Measurements from ENCODE around the gene PRPF38B.

PRPF38B gene

DNA sequence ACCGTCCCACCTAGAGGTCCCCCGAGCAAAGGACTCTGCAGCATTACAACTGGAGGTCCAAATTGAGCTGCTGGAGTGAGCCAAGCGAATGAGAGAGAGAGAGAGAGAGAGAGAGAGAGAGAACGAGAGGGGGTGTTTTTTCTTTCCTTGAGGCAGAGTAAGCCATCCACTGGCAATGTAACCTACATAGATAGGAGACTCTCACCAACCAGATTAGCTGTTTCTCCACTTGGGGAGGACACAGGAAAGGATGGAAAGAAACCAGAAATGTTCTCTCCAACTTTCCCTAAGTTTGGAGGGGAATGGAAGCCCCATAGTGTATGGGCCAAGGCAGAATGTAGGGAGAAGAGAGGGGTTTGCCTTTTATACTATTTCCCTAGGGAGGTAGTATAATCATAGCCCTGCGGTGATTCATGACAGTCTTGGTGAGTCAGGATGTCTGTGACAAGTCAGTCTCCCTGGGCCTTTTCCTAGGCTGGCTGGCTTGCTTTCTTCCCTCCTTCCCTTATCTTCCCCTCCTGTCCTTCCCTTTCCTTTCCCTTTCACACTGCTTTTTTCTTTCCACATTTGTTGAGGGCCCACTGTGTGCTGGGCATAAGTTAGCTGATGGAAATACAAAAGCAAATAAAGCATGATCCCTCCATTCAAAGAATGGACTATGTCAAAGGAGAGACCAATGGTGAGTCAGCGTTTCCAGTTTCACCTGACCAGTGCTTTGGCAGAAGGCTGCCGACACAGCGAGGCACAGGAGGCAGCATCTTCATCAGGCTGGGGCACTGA lies 27.7 kb downstream of the PRPF38B start:
- FAIRE-seq: no peak

DNA sequence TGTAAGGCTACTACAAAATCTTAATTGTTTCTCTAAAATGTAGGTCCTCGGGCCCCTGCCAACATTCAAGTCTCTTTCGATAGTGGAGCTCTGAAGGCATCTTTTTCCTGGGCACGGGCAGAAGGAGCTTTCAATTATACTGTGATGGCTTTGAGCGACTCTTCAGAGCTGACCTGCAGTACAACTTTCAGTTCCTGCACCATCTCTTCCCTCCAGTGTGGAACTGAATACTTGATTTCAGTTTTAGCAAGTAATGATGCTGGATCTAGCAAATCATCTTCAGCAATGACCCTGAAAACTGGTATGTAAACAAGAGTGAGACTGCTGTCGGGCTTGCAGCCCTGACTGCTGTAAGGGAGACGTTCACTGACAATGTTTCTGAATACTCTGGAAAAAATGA lies 30.2 kb downstream of the PRPF38B start:
- FAIRE-seq: no peak

DNA sequence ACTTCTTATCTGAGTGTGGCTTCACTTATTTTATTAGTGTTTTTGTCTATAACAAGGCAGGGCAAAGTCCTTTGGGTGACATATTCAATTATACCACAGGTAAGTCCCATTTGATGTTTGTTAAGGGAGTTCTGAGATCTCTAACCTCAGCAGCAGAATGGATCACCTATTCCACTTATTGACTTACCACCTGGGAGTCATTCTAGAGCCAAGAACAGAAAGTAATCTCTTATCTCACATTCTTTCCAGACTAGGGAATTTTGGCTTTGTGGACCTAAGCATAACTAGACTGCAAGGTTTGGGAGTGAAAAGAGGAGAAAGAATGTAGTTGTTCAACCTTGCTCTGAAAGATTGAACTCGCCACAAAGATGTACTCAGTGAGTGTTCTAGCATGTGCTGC lies 33.8 kb downstream of the PRPF38B start:
- FAIRE-seq: no peak

DNA sequence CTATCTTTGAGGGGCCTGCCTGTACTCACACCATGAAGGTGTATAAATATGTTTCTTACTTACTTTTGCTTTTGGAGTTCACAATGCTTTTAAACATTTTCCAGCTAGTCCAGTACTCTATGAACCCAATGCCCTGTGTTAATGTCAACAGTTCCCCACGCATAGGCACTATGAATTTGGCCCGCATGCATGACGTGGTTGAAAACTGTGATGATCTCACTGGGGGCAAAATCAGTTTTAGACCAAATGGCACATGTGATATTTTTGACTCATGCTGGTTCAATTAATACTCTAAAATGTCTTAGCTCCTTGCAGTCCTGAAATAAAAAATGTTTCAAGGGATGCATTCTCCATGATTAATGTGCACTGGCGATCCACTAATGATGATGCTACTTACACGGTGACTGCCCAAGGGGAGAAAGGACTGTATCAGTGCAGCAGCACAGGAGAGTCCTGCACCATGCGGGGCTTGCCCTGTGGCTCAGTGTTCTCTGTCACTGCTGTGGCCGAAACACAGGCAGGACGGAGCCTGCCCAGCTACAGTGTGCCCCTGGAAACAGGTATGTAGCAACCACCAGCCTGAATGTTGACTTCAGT lies 36.3 kb downstream of the PRPF38B start:
- no peak for FAIRE-seq

DNA sequence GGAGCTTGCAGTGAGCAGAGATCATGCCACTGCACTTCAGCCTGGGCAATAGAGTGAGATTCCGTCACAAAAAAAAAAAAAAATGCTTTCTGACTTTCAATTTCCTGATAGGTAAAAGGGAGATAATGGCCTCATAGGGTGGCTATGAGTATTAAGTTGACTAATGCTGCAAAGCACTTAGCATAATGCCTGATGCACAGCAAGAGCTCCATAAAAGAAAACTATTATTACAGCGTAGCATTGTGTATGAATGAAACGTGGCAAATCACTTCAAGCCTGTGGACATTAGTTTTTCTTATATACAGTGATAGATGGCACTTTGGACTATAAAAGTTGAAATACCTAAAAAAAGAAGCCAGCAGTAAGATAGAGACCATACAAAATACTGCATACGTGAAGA lies 37.4 kb downstream of the PRPF38B start:
- no peak for FAIRE-seq

DNA sequence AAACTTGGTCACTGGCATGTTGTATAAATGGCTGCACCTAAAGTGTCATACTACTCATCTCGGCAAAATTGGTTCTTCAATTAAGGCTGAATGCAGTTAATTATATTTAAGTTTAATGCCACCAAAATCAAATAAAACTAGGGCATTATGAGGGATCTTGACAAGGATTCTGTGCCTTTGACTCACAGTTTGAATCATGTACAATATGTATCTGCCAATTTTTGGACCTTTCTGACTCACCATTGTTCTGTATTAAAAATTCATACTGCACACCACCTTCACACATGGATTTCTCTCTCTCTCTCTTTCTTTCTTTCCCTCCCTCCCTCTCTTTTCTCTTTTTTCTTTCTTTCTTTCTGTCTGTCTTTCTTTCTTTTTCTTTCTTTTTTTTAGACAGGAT lies 40.3 kb downstream of the PRPF38B start:
- no peak for FAIRE-seq

DNA sequence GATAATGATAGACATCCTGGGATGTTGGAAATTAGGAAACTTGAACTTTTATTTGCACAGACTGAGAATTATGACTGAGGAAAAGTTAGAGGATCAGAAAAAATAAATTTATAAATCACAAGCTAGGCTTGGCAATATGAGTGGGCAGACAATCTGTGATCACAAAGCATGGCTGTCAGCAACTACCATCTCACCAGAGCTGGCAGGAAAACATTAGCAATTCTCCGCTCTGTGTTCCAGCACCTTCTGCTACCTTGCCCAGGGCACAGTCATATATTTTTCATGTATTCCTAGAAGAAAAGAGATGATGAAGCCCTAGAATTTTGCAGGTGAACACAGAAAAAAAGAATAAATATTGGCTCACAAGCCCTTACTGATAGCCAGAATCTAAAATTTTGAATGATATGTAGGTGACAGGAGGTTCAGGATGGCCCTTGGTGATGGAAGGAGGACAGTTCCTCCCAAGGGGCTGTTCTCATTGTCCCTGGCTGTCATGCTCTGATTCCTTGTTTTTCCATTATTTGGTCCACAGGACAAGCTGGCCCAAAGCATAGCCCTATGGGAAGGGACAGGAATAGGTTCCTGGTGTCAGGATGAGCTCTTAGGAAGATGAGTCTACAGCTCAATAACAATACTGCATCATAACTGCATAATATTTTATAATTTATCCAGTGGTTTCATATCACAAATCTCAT lies 42.2 kb downstream of the PRPF38B start:
- no peak for FAIRE-seq

DNA sequence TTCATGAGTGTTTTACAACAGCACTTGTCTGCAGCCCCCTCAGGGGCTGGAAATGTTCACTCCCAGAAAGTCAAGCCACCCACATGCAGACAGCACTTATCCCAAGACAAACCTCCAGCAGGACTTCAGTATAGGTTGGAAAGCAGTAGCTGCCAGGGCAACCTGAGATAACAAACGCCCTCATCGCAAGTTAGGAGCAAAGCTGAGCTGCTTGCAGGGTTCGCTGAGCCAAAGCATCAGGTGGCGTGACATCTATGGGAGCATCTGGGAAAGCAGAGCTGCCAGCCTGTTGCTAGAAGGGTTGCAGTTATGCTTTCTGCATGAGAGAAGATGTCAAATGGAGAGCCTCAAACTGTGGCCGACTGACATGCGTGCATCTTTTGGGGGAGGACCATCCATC lies 50.1 kb downstream of the PRPF38B start:
- no peak for FAIRE-seq

DNA sequence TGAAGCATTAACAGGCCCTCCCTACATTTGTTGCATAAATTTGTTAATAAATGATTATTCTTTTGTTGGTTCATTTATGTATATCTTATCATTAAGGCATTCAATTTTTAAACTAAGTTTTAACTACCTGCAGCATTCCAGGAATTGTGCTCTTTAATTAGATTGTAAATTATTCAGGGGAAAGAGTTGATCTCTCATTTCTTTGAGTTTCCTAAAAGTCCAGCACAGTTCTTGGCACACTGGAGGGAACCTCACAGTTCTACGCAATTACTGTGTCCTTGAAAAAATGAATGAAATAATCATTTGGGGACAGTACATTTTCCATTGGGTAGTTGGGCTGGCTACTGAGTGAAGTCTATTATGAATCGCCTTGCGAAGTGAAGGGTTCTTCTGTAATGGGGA lies 53.9 kb downstream of the PRPF38B start:
- FAIRE-seq: no peak

DNA sequence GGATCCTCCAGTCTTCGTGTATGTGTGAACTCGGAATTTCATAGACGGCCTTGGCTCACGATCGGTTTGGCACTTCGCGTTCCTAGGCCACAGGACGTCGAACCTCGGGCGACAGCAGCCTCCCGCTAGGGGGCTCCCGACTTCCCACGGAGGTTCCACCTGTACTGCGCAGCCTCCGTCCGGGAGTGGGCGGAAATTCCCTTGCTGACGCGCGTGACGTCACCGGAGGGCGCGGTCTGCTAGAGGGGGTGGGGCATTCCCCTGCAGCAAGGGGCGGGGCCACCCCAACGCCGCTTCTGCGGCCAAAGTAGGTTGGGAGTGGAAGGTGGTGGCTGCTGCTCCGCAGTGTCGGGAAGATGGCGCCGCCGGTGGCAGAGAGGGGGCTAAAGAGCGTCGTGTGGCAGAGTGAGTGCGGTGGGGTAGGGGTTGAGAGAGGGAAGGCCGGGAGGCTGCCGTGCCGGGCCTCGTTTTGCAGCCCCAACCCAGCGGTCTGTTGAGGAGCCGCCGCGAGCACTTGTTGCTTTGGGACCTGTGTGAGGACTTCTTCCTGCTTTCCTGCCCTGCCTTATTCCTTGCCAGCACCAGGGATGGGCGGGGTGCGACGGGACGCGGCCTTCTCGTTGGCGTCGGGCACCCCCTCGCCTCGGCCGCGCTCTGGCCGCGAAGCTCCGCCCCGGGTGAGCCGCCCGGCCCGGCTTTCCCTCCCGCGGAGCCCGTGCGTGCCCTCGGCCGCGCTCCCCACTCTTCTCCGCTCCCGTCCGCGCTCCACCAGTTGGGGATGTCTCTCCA lies 54.5 kb downstream of the PRPF38B start, which contains the start of gene STXBP3:
TSS of gene STXBP3 (plus strand) at position 293 of the 789 bp plus-strand sequence. CDS start at position 357, 64 bp downstream.
- no peak for FAIRE-seq

DNA sequence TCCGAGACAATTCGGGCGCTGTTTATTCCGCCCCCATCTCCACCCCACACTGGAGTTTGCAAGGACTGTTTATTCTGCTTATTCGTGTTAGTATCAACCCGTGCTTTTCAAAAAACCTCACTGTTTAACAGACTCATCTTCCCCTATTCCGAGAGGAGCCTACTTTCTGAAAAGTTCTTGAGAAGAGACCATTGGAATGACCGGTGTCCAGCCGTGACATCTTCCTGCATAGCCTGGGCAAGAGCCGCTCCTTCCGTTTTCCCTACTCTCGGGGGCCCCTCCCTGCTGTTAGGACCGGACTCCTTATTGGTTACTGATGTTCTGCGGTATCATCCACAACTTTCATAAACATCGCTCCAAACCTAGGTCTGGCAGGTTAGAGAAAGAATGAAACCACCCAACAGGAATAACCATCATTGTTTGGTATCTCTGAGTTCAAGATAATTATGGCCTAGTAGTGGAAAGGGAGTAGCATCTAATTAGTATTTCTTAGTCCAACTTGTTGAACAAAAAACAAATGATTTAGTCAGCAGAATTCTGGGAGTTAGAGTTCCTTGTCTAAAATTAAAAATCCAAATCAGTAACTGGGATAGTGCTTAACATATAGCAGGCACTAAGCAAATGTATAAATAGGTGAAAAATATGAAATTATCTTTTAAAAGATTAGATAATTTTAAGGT lies 55.2 kb downstream of the PRPF38B start:
- no peak for FAIRE-seq

DNA sequence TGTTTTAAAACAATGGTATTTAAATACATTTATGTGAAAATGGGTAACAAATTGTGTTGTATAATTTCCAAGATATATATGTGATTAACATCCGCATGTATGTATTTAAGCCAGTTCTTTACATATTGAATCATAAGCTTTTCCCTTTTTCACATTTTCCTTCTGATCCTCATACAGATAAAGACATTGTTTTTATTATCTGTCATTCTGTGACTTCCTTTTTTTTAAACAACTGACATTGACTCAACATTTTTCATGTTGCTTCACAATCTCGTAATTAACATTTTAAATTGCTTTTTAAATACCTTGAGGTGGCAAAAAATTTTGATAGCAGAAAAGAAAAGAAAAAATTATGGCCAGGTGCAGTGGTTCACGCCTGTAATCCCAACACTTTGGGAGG lies 55.8 kb downstream of the PRPF38B start:
- FAIRE-seq: peak; percentile 13

DNA sequence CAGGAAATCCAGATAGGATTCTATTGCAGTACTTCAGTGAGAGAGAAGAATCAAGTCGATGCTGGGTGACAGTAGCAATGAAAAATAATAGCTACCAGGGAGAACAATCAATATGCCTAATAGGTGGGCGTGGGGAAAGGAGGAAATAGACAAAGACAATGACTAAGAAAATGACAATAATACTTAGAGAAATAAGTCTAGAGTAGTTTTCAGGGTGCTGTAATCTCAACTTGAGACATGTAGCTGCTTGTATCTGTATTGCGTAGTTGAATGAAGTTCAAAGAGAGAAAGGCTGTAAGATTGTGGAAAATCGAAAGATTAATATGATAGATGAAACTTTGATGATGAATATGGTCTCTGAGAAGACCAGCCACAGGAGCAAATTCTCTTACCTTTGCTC lies 57.0 kb downstream of the PRPF38B start:
- FAIRE-seq: no peak

DNA sequence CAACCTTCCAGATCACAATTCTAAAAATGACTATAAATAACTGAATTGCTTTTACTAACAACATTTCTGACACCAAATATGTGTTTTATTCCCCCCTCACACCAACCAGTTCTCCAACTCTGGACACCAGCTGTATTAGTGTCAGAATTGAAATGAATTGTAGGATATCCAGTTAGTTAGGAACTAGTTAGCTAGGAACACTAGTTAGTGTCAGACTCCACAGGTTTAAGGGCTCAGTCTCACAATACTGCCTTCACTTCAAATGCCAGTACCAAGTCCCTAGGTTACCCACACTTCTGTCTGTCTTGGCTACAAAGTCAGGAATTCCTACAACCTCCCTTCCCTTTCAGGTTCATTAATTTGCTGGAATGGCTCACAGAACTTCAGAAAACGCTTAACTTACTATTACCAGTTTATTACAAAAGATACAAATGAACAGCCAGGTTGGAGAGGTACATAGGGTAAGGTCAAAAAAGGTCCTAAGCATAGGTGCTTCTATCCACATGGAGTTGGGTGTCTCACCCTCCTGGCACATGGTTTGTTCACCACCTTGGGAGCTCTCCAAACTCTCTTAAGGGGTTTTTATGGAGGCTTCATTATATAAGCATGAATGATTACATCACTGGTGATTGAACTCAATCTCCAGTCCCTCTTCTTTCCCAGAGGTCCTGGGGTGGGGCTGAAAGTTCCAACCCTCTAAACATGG lies 58.5 kb downstream of the PRPF38B start:
- no peak for FAIRE-seq

All from islet of Langerhans (tissue), 1 donor.